Chondrocyte (in vitro differentiated cells): Measurements from ENCODE around the gene KPNA6. TPM values are rescaled to one million over a fixed set of nuclear protein-coding genes. Genes with fewer than 3 reads are reported as not detected.
A peak's percentile ranks its signal among the peaks of the same experiment; 100 is the strongest.
"Not testable (repeated sequence)": the region's sequence is repeated elsewhere in the genome, so short reads cannot be mapped to it uniquely, and the experiment has no call there.

Experiments used
- DNase-seq: peaks from one replicate; pipeline ENCODE4 v3.0.0; 2021; ENCODE audit warnings: mixed read lengths, low spot score
- H3K27ac Mint-ChIP-seq: one replicate; pipeline ENCODE4 v1.8.0; 2021; ENCODE audit warnings: mild to moderate bottlenecking, moderate library complexity, mixed read lengths; ENCODE audit not compliant: unreplicated experiment
- H3K27me3 Mint-ChIP-seq: 2 replicates; pipeline ENCODE4 v1.8.0; 2021; ENCODE audit warnings: low read depth, mixed read lengths
- H3K36me3 Mint-ChIP-seq: 2 replicates; pipeline ENCODE4 v1.8.0; 2021; ENCODE audit warnings: low read depth, mixed read lengths
- H3K4me1 Mint-ChIP-seq: 2 replicates; pipeline ENCODE4 v1.8.0; 2021; ENCODE audit warnings: low read depth, mild to moderate bottlenecking, mixed read lengths
- H3K4me3 Mint-ChIP-seq: one replicate; pipeline ENCODE4 v1.8.0; 2021; ENCODE audit warnings: mild to moderate bottlenecking, moderate library complexity, mixed read lengths; ENCODE audit not compliant: unreplicated experiment
- H3K9me3 Mint-ChIP-seq: 2 replicates; pipeline ENCODE4 v1.8.0; 2021; ENCODE audit warnings: low read depth, mixed read lengths
- CTCF ChIP-seq: fragments of 200-600 bp; sonication (generic); IDR thresholded peaks from 2 replicates; pipeline ENCODE4 v1.5.0; 2021; ENCODE audit warnings: antibody characterized with exemption, mild to moderate bottlenecking, moderate library complexity
- total RNA-seq: library from RNA; stranded (reverse); gene quantifications from 3 replicates; pipeline ENCODE4 v1.2.1, GENCODE V29; 2021

Gene KPNA6
- total RNA-seq, 1 donor from 2014 or later: 80.9 TPM

- H3K27ac Mint-ChIP-seq: peak overlapping the region; percentile 93
- H3K27me3 Mint-ChIP-seq: no peaks in the 10 kb centered on the region
- peaks cover 45% of the 10 kb centered on the region for H3K4me1 Mint-ChIP-seq
- TF ChIP-seq CTCF: peak; percentile 68
- no peak for DNase-seq
- H3K9me3 Mint-ChIP-seq: no peaks in the 10 kb centered on the region
- peak overlapping the region; percentile 91 for H3K4me3 Mint-ChIP-seq
- H3K36me3 Mint-ChIP-seq: peaks cover 8% of the 10 kb centered on the region
These were observed 34.3 kb upstream of the KPNA6 start for GRCh38 chr1:32073299-32074229.

- no peak for TF ChIP-seq CTCF
- H3K4me3 Mint-ChIP-seq: peak overlapping the region; percentile 7
- H3K4me1 Mint-ChIP-seq: peaks cover 36% of the 10 kb centered on the region
- no peaks in the 10 kb centered on the region for H3K27me3 Mint-ChIP-seq
- DNase-seq: no peak
- H3K36me3 Mint-ChIP-seq: peaks cover 10% of the 10 kb centered on the region
- peak overlapping the region; percentile 53 for H3K27ac Mint-ChIP-seq
- no peaks in the 10 kb centered on the region for H3K9me3 Mint-ChIP-seq
These were observed 33.0 kb upstream of the KPNA6 start for GRCh38 chr1:32074841-32075240.

- H3K36me3 Mint-ChIP-seq: peaks cover 17% of the 10 kb centered on the region
- no peaks in the 10 kb centered on the region for H3K27me3 Mint-ChIP-seq
- H3K9me3 Mint-ChIP-seq: no peaks in the 10 kb centered on the region
- no peak for DNase-seq
- H3K4me1 Mint-ChIP-seq: peaks cover 22% of the 10 kb centered on the region
- H3K4me3 Mint-ChIP-seq: no peak overlapping the region
- TF ChIP-seq CTCF: no peak
- no peak overlapping the region for H3K27ac Mint-ChIP-seq
These were observed 30.4 kb upstream of the KPNA6 start for GRCh38 chr1:32077451-32077850.

GRCh38 chr1:32082022-32082421 lies 25.8 kb upstream of the KPNA6 start:
- Mint-ChIP-seq H3K27me3 (no peaks in the 10 kb centered on the region), H3K4me3 (no peak overlapping the region), H3K36me3 (peaks cover 32% of the 10 kb centered on the region), H3K27ac (no peak overlapping the region), H3K9me3 (no peaks in the 10 kb centered on the region), H3K4me1 (peaks cover 6% of the 10 kb centered on the region)
- DNase-seq: no peak
- TF ChIP-seq CTCF: no peak

- H3K4me3 Mint-ChIP-seq, H3K27me3 Mint-ChIP-seq, H3K4me1 Mint-ChIP-seq, H3K9me3 Mint-ChIP-seq, H3K27ac Mint-ChIP-seq, DNase-seq: not testable (repeated sequence)
- peaks cover 24% of the 10 kb centered on the region for H3K36me3 Mint-ChIP-seq
These were observed 21.5 kb upstream of the KPNA6 start for GRCh38 chr1:32086381-32086780.
